Uterus (tissue), 2 donors: ENCODE measurements around the gene AP3B1.

Experiments used
- CTCF ChIP-seq, 4 experiments: fragments of 200-600 bp in 2 of 4; fragments of 450-650 bp in 2 of 4; sonication (generic) in 2 of 4; IDR thresholded peaks; one replicate each; pipeline ENCODE4 v1.5.1; 2016 to 2019; ENCODE audit warnings: antibody characterized with exemption in 4 of 4, mild to moderate bottlenecking in 2 of 4, moderate library complexity in 1 of 4
- POLR2A ChIP-seq, 2 donors: fragments of 450-650 bp; IDR thresholded peaks; one replicate each; pipeline ENCODE4 v1.6.1; 2016; ENCODE audit warnings: antibody characterized with exemption in 2 of 2, mild to moderate bottlenecking in 1 of 2, moderate library complexity in 1 of 2

- TF ChIP-seq POLR2A (IDR thresholded peaks at IDR 0.05) (no peak), CTCF (IDR thresholded peaks at IDR 0.05) (no peak)
Measured at GRCh38 chr5:78271766-78272165, 22.7 kb downstream of the AP3B1 start.
